ENCODE data around the gene PCDH19.
A peak's percentile ranks its signal among the peaks of the same experiment; 100 is the strongest.

PCDH19 gene, protein sequence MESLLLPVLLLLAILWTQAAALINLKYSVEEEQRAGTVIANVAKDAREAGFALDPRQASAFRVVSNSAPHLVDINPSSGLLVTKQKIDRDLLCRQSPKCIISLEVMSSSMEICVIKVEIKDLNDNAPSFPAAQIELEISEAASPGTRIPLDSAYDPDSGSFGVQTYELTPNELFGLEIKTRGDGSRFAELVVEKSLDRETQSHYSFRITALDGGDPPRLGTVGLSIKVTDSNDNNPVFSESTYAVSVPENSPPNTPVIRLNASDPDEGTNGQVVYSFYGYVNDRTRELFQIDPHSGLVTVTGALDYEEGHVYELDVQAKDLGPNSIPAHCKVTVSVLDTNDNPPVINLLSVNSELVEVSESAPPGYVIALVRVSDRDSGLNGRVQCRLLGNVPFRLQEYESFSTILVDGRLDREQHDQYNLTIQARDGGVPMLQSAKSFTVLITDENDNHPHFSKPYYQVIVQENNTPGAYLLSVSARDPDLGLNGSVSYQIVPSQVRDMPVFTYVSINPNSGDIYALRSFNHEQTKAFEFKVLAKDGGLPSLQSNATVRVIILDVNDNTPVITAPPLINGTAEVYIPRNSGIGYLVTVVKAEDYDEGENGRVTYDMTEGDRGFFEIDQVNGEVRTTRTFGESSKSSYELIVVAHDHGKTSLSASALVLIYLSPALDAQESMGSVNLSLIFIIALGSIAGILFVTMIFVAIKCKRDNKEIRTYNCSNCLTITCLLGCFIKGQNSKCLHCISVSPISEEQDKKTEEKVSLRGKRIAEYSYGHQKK (N-terminal part only)

DNA sequence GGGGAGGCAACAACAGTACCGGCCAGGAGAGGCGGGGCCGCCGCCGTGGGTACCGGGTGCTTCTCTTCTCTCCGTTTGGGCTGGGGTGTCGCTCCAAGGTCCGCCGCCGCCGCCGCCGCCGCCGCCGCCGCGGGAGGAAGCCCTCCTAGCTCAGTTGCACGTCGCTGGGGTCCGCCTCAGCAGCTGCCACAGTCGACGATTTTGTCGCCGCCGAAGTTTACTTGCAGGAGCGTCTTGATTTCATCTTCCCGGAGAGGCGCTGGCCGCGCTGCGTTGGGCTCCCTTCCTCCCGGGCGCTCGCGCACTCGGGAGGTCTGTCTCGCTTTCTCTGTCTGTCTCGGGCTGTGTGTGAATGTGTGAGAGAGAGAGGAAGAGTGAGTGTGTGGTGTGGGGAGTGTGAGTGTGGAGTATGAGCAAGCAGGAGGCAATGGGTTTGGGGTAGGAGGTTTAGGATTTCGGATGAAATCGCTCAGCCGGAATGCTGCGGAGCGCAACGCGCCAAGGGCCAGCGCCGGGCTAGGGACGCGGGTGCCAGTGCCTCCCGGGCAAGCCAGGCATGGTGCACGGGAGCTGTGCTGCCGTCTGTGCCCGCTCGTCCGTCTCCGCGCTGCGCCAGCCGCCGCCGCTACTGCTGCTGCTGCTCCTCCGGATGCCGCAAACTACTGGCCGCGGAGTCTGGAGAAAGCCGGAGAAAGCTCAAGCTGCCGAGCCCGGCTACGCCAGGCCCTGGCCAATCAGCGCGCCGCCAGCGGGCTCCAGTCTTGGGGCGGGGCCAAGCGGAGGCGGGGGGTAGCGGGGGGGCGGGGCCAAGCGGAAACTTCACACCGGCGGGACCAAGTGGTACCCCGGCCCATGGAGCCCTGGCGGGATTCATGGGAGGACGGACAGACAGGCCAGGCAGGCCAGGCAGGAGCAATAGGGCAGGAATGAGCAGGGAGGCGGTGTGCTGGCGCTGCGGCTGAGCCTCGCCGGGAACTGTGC is at the start of gene PCDH19:
PCDH19 (minus strand) TSS at position 664 of the 981 bp plus-strand sequence. CDS start 1,676 bp downstream, outside the sequence.
- no peak for DNase-seq (ENCODE audit: low spot score)

DNA sequence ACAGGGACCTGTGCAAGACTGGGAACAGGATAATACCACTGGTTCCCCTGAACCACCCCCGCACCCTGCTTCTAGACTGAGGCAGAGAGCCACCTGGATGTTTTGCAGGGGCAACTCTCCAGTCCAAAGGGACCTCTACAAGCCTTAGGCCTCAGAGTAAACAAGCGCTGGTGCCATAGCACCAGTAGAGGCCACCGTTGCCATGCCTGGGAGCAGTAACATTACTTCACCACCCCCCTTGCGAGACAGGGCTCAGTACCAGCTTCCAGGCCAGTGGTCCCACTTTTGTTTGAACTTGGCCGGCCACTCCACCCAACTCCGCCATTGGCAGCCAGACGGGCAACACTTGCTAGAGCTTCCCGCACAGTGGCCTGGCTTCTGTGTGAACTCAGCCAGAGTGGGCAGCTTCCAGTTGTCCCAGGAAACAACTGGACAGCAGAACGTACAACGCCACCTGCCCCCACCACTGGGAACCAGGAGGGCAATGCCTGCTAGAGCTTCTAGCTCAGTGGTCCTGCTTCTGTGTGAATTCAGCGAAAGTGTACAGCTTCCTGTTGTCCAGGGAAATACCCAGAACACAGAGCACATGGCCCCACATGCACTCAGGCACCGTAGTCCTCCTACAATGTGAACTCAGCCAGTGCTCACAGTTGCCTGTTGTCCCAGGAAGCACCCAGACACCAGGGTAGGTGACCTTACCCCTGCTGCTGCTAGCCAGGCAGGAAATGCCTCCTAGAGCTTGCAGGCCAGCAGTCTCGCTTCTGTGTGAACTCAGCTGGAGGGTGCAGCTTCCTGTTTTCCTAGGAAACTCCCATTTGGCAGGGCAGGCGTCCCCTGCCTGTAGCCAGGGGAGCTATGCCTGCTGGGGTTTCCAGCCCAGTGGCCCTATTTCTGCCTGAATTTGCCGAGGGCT is 39.9 kb upstream of the PCDH19 start:
- no peak for DNase-seq (ENCODE audit: low spot score)

DNA sequence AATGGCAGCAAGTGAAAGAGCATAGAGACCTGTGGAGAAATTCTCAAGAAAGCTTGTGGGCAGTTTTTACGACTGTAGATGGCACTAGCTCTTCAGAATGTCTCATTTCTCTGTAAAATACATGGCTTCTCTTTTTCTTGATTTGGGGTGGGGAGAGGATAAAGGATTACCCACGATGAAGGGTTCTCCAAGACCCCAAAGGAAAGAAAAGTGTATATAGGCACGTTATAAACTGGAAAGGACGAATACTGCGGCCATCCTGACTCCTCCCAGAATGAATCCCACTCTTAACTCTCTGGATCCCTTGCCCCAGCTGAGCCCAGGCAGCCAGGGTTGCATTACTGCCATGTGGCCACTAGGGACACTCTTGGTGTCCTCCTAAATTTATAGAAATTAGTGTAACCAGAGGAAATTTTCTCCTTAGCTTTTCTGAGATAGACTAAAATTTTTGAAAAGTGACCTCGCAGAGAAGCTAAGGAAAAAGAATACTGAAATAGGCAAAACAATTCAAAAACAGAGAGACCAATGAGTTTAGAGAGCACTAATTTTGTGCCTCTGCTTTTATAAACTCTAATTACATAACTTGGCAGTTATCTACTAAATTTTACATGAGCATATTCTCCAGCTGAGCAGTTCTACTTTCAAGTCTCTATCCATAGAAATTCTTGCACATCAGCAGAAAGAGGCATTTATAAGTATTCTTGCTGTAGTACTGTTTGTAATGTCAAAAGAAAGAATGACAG is 37.8 kb upstream of the PCDH19 start:
- DNase-seq (ENCODE audit: low spot score): peak; percentile 52

DNA sequence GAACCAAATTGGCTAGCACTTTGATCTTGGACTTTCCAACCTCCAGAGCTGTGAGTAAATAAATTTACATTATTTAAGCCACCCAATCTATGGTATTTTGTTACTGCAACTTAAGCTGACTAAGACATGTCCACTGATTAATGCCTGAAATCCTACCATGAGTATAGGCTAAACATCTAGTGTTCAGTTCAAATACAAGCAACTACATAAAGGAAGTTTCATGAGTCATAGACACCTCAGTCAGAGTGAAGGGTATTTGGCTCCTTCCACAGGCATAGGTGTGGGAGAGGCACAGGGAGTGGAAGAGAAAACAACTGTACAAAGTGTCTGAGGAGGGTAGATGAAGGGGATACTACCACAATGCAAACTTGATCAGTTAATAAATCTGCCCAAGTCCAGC is 35.5 kb upstream of the PCDH19 start:
- no peak for DNase-seq (ENCODE audit: low spot score)

DNA sequence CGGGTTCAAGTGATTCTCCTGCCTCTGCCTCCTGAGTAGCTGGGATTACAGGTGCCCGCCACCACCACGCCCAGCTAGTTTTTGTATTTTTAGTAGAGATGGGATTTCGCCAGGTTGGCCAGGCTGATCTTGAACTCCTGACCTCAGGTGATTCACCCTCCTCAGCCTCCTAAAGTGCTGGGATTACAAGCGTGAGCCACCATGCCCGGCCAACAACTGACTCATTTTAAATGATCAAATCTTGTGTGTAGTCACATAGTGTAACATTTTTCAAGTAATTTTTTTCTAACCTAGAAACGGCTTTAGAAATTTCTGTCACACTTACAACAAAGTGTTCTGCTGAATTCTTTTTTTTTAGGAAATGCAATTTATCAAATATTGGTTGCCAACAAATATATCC is 31.2 kb upstream of the PCDH19 start:
- peak; percentile 61 for DNase-seq (ENCODE audit: low spot score)

DNA sequence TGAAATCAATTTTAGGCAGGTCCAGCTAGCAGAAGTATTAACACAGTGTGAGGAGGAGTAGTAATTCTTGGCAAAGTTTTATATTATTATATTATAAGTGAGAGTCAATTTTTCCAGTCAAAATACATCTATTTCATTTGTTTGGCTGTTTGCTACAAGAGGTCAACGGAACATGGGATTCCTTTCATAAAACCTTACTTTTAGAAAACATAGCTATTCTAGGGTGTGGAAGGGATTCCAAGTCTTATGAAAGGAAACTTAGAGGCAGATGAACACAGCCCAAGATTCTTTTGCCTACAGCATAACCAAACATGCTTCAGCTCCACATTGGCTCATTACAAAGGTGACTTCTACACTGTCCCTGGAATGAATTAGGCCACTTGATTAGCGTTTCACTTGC is 29.9 kb upstream of the PCDH19 start:
- DNase-seq (ENCODE audit: low spot score): no peak

DNA sequence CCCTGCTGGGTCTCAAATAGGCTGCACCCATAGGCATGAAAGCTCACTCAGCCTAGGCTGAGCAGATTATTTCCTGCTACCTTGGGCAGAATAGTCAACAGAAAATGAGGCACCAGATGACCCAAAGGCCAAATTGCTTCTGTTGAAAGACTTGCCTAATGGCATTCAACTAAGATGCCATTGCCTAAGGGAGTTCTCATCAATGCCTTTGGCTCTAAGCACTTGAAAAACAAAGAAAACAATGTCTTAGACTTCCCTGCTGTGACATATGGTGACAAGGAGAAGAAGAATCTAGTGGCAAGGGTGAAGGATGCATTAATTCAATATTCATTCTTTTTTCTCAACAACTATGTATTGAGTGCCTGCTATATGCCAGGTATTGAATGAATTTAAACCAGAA is 25.7 kb upstream of the PCDH19 start:
- no peak for DNase-seq (ENCODE audit: low spot score)

DNA sequence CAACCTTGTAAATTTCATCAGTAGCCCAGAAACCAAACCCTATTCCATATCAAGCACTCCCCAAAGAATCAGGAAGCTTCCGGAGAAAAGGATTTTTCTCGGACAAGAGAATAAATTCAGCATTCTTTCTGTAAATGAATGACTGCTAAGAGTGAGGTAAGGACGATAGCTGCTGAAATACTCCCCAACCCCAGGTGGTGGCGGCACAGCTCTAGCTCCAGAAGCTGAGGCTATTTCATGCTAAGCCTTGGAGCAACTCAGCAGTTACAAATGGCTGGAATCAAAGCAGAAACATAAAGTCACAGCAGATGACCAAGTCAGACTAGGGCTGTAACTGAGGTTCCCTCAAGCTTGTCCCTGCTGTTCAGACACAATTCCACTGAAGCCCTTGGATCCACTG is 13.9 kb upstream of the PCDH19 start:
- peak; percentile 7 for DNase-seq (ENCODE audit: low spot score)

DNA sequence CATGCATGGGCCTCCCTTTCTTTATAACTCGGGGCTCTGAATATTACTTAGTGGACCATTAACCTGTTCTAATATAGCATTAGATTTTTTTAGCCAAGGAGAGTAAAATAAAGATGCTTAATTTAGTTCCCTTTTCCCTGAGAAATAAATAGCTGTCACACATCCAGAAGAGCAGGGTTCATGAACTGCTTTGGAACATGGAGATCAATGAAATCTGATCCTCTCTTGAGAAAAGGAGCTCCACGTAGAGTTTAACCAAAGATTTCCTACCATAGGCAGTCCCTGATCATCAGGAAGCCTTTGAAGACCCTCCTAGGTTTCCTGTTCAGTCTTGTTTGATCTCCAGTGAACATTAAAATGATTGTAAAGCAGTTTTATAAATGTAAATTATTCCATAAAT is 8.5 kb upstream of the PCDH19 start:
- no peak for DNase-seq (ENCODE audit: low spot score)

DNA sequence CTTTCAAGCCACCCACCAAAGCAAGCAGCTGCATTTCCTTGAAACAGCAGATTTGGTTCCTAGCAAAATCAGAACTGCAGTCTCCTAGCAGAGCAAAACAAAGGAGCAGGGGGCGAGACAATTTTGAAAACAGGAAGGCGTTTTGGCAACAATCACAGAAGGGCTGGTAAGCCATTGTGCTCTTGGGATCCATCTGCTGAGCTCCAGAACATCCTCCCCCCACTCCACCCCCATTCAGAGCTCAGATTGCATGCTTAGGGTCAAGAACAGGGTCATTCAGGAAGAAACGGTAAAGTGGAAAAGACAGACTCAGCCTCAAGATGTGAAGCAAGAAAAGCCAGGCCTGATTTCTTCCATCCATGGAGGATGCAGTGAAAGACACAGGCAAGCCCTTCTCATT is 7.6 kb upstream of the PCDH19 start:
- no peak for DNase-seq (ENCODE audit: low spot score)

DNA sequence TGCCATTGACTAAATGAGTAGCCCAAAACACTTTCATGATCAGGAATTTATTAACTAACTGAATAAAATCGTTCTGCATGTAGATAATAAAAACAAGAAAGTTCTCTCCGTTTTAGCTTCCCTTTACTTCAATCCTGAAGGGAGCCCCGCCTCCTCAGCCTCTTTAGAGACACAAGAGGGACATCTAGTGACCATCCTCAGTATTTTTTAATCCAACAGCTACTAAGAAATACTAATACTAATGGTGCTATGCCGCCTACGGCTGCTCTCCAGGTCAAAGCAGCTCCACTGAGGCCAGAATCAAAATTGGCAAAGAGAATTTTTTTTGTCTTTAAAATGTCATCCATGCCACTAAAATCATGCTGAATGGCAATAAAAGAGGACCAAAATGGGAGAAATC is 3.2 kb upstream of the PCDH19 start:
- DNase-seq (ENCODE audit: low spot score): peak; percentile 69

DNA sequence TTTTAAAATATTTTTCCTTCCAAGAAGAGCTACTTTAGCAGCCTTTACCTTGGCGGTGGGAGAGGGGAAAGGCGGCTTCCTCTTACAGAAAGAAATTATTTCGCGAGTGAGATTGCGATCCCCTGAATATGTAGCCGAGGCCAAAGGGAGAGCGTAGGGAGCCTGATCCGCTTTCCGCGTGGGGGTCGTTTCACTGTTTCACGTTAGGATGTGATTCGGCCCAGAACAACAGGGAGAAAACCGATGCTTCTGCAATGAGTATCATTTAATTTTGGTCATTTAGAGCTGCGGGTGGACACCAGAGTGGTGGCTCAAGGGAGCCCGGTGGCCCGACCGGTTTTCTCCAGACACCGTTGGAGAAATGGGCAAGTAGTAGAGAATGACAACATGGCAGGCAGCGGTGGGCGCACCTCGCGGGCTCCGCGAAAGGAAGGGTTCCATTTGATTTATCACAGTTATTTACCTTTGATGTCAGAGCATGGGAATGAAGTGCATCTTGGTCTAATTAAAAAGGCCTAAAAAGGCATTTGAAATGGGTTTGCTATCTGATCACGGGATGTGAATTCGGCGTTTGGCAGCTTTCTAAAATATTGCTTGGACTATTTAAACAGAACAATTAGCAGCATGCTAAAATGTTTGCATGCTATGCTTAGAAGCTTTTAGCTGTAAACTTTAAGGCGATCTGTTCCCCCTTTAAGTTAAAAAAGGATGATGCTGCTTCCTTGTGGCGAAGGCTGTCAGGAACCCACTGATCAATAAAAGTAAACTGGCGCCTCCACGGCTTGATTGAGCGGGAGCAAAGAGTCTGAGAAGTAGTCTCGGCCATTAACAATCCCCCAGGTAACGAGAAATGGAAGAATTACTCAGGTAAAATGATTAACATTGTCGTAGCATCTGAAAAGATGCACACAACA is 2.0 kb upstream of the PCDH19 start:
- DNase-seq (ENCODE audit: low spot score): no peak

DNA sequence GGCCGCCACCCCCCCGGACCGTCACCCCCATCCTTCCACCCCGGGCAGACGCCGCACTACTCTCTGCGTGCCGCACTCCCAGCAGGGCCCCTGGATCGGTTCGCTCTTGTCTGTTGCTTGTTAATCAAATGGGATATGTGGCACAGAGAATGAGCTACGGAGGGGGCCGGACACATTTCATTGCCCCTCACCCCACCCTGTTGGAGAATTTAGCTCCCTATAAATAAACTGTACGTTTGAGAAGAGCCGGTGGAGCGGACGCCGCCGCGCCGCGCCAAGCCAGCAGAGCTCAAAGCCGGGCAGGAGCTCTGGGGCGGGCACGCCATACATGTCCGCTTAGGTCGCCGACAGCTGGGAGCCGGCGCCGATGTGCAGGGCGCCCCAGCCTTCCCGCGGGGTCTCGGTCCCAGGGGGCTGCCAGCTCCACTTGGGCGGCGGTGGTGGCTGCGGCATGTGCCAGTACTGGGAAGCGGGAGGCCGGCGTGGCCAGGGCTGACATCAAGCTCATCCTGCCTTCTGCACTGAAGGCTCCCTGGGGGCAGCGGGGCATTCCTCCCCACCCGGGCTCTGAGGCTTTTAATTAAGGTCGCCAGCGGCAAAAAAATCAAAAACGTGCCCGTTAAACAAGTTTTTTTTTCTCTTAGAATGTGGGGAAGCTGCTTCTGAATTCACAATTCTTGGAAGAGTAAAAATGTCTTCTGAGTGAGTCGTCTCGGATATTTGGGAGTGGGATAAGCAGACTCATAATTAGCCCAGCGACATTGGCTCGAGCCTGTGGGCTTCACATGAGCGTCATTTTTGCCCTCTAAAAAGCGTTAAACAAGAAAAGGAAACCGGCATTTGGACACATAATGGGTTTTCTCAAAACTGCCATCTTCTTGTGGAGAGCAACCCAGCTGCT is 1.1 kb upstream of the PCDH19 start:
- no peak for DNase-seq (ENCODE audit: low spot score)

DNA sequence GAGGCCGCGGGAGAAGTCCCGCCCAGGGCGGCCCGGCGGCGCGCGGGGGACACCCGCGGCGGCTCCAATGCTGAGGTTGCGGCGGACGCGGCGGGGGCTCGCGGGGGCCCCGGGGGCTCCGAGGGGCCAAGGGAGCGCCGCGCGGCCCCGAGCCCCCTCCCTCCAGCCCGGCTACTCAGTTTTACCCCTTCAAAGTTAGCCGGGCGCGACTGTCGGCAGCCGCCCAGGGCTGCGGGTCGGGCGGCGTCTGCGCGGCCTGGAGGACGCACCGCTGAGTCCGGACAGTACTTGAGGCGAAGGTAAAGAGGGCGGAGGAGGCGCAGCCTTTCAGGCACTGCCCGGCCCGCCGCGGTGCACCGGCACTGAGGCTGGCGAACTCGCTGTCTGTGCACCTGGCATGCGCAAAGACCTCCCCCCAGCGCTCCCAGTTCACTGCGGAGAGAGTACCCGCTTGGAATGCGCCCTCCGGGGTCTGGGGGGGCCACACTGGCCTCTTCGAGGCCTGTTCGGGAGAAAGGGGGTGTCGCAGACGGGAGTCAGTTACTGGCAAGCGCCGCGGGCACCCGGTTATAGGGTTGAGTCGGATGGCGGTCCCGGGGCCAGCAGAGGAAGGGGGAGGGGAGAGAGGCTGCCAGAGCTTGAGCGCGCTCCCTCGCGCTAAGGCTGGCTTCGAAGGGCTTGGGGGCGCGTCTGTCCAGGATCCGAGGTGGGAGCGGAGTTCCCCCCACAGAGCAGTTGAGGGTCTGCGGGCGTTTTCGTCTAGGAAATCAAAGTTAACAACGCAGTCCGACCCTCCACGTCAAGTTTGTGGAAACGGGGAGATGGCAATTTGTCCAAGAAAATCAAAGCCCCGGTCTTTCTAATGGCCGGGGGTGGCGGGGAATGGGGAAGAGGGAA is 1.1 kb downstream of the PCDH19 start:
- no peak for DNase-seq (ENCODE audit: low spot score)

DNA sequence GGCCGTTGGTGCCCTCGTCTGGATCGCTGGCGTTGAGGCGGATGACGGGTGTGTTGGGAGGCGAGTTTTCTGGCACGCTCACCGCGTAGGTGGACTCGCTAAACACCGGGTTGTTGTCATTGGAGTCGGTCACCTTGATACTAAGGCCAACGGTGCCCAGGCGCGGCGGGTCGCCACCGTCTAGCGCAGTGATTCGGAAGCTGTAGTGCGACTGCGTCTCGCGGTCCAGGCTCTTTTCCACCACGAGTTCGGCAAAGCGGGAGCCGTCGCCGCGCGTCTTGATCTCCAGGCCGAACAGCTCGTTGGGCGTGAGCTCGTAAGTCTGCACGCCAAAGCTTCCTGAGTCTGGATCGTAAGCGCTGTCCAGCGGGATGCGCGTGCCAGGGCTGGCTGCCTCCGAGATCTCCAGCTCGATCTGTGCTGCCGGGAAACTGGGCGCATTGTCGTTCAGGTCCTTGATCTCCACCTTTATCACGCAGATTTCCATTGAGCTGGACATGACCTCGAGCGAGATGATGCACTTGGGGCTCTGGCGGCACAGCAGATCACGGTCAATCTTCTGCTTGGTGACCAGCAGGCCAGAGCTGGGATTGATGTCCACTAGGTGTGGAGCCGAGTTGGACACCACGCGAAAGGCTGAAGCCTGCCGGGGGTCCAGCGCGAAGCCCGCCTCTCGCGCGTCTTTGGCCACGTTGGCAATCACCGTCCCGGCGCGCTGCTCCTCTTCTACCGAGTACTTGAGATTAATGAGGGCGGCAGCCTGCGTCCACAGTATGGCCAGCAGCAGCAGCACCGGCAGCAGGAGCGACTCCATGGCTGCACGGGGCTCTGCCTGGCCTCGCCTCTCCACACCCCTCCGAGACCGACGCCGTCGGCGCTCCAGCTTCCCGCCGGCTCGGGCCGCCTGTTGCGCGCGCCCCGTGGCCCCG is 2.0 kb downstream of the PCDH19 start:
- no peak for DNase-seq (ENCODE audit: low spot score)

DNA sequence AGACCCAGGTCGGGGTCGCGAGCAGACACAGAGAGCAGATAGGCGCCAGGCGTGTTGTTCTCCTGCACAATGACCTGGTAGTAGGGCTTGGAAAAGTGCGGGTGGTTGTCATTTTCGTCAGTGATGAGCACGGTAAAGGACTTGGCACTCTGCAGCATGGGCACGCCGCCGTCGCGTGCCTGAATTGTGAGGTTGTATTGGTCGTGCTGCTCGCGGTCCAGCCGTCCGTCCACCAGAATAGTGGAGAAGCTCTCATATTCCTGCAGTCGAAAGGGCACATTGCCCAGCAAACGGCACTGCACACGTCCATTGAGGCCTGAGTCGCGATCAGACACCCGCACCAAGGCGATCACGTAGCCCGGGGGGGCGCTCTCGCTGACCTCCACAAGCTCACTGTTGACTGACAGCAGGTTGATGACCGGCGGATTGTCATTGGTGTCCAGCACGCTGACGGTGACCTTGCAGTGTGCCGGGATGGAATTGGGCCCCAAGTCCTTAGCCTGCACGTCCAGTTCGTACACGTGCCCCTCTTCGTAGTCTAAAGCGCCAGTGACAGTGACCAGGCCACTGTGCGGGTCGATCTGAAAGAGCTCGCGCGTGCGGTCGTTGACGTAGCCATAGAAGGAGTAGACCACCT is 2.8 kb downstream of the PCDH19 start:
- DNase-seq (ENCODE audit: low spot score): no peak
